ENCODE data around the gene TNFRSF13B. TPM values are rescaled to one million over a fixed set of nuclear protein-coding genes. Genes with fewer than 3 reads are reported as not detected.
A peak's percentile ranks its signal among the peaks of the same experiment; 100 is the strongest.
"Not testable (repeated sequence)": the region's sequence is repeated elsewhere in the genome, so short reads cannot be mapped to it uniquely, and the experiment has no call there.

The TNFRSF13B gene
- total RNA-seq, 1 donor from 2014 or later, result not detected

DNA sequence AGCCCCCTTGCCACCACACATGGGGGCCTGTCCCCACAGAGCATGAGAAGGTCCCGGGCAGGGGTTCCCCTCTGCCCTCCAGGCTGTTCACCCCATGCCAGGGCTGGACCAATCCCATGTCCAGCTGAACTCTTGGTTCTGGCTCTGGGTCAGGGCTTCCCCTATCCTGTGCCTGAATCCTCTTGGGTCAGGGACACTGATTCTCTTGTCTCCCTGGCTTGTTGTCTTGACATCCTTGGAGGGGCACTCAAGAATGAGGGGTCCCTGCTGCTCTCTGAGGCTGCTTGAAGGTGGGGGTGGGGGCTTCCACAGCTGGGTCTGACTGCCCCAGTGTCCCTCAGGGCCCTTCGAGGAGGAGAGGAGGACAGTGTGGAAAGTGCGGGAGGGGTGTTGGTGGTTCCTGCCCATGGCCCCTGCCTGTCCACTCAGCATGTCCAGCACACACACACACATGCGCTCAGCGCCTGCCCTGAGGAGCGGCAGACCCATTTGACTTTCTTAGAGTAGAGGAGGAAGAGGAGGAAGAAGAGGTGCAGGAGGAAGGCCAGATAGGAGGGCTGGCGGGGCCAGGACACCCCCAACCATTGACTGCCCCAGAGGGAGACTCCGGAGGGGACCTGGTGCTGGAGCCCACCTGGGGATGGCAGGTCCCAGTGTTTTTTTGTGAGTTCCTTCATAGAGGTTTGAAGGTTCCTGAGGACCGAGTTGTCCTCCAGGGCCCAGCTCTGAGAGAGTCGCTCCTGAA is 47.0 kb downstream of the TNFRSF13B start:
- Mint-ChIP-seq H3K4me1 (ENCODE audit: low read depth) (no peaks in the 10 kb centered on the region), H3K4me3 (ENCODE audit: unreplicated experiment) (no peak overlapping the region), H3K27ac (ENCODE audit: unreplicated experiment) (no peak overlapping the region), H3K27me3 (ENCODE audit: low read depth) (peaks cover 2% of the 10 kb centered on the region), H3K9me3 (ENCODE audit: low read depth) (no peaks in the 10 kb centered on the region), H3K36me3 (ENCODE audit: low read depth) (no peaks in the 10 kb centered on the region)
- peak; percentile 52 for DNase-seq (ENCODE audit: low spot score)
- no peak for TF ChIP-seq CTCF (IDR thresholded peaks at IDR 0.05)

DNA sequence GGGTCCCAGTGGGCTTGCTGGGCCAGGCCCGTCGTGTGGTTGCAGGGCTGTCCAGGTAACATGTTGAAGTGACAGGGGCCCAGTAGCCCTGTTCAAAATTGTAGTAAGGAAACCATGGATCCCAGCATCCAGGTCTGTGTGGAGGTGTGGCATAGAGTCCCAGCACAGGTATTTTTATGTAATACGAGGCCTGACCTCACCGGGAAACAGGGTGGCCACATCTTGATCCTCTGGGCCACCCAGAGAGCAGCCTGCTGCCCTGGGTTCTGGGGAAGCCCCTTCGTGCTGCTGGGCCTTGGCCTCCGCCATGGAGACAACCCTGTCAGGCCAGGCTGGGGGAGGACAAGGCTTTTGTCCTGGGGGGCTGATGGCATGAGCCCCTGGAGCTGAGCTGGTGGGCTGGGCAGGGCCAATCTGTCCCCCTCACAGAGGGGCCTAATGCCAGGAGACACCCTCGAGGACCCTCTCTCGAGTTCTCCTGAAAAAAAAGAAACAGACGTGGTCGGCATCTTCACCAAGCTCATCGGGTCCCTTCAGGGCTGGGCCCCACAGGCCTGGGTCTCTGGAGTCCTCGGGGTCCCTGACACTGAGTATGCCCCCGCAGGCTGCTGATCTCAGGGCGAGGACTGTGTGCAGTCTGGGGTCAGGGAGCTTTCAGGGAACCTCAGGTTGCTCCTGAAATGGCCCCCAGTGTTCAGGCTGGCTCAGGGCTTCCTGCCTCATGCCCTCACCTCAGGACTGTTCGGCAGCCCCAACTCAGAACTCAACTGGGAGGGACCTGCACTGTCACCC is 47.8 kb downstream of the TNFRSF13B start:
- Mint-ChIP-seq H3K27ac (ENCODE audit: unreplicated experiment) (no peak overlapping the region), H3K9me3 (ENCODE audit: low read depth) (no peaks in the 10 kb centered on the region)

DNA sequence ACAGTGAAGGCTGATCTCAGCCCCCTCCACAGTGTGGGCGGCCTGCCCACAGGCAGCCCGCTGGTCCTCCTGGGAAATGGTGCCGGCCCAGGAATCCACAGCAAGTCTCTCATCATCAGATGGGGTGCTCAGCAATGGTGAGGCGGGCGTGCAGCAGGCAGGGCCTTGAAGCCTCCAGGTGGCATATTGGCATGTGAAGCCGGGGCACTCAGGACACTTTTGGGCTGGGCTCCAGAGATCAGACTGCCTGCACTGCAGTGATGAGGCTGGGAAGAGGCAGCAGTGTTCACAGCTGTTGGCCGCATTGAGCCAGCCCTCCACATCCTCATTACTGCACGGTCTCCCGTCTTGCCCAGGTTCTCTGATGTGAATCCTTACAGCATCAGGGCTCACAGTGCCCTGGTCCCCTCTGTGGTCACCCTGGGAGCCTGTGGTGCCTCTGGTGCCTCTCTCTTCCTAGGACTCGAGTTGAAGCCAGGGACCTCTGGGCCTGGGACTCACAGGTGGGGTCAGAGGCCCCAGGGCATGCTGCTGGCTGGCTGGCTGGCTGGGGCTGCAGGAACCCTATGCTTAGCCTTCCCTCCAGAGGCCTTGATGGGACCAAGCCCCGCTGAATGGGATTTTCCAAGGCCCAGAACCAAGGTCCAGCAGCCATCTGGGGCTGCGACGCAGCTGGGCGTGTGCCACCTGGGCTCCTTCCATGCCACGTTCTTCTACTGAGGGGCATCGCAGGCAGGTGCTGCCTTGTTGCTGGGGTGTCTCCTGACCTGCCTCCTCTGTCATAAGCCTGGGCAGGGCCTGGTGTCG is 48.6 kb downstream of the TNFRSF13B start:
- Mint-ChIP-seq H3K27me3 (ENCODE audit: low read depth) (peaks cover 2% of the 10 kb centered on the region), H3K4me1 (ENCODE audit: low read depth) (no peaks in the 10 kb centered on the region), H3K9me3 (ENCODE audit: low read depth) (no peaks in the 10 kb centered on the region), H3K4me3 (ENCODE audit: unreplicated experiment) (no peak overlapping the region), H3K36me3 (ENCODE audit: low read depth) (no peaks in the 10 kb centered on the region), H3K27ac (ENCODE audit: unreplicated experiment) (no peak overlapping the region)
- DNase-seq (ENCODE audit: low spot score), result peak; percentile 72
- TF ChIP-seq CTCF (IDR thresholded peaks at IDR 0.05), result no peak

More for the DNA sequence above, 47.8 kb downstream of the TNFRSF13B start:
- Mint-ChIP-seq H3K4me1 (ENCODE audit: low read depth) (no peaks in the 10 kb centered on the region), H3K27me3 (ENCODE audit: low read depth) (peaks cover 2% of the 10 kb centered on the region), H3K4me3 (ENCODE audit: unreplicated experiment) (no peak overlapping the region), H3K36me3 (ENCODE audit: low read depth) (no peaks in the 10 kb centered on the region)
- TF ChIP-seq CTCF (IDR thresholded peaks at IDR 0.05), result no peak
- DNase-seq (ENCODE audit: low spot score), result peak; percentile 75

DNA sequence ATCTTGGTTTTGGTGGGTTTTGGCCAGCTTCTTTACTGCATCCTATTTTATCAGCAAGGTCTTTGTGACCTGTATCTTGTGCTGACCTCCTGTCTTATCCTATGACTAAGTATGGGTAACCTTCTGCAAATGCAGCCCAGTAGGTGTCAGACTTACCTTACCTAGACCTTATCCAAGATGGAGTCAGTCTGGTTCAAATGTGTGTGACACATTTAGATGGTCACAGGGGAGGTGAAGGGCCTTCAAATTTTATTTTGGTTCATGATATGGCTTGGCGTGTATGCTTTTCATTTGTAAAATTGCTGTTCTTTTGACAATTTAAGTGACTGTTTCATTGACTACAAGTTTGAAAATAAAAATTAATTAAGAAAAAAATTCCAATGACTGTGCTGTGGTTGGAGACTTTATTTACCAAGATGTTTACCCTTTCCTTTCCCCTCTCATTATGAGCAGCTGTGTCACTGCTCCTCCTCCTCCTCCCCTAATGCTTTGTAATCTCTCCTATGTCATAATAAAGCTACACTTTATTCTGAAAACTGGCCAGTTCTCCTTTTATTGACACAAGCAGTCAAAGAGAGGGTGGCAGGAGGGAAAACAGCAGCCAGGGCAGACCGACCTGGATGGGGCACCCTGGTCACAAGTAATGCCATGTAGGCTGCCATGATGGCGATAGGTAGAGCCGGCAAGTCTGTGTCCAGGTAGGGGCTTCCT is 49.4 kb downstream of the TNFRSF13B start:
- peak; percentile 43 for TF ChIP-seq CTCF (IDR thresholded peaks at IDR 0.05)
- H3K27me3 Mint-ChIP-seq (ENCODE audit: low read depth), result peaks cover 2% of the 10 kb centered on the region
- no peaks in the 10 kb centered on the region for H3K9me3 Mint-ChIP-seq (ENCODE audit: low read depth)
- no peaks in the 10 kb centered on the region for H3K4me1 Mint-ChIP-seq (ENCODE audit: low read depth)
- no peak for DNase-seq (ENCODE audit: low spot score)
- H3K36me3 Mint-ChIP-seq (ENCODE audit: low read depth), result no peaks in the 10 kb centered on the region
- H3K27ac Mint-ChIP-seq (ENCODE audit: unreplicated experiment), result no peak overlapping the region
- no peak overlapping the region for H3K4me3 Mint-ChIP-seq (ENCODE audit: unreplicated experiment)

DNA sequence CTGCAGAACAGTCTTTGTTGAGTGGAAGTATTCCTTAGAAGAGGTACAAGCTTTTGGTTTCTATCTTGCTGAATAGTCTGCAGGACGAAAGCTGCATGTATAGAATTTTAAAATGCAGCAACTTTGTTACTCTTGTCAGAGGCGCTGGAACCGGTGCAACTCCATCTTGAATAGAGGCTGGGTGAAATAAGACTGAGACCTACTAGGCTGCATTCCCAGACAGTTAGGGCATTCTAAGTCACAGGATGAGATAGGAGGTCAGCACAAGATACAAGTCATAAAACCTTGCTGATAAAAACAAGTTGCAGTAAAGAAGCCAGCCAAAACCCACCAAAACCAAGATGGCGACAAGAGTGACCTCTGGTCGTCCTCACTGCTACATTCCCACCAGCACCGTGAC is 50.5 kb downstream of the TNFRSF13B start:
- not testable (repeated sequence) for DNase-seq (ENCODE audit: low spot score); H3K27ac Mint-ChIP-seq (ENCODE audit: unreplicated experiment); H3K27me3 Mint-ChIP-seq (ENCODE audit: low read depth); H3K9me3 Mint-ChIP-seq (ENCODE audit: low read depth); H3K36me3 Mint-ChIP-seq (ENCODE audit: low read depth); H3K4me3 Mint-ChIP-seq (ENCODE audit: unreplicated experiment); H3K4me1 Mint-ChIP-seq (ENCODE audit: low read depth)
